ENCODE measurements around the gene ZNF385B. TPM values are rescaled to one million over a fixed set of nuclear protein-coding genes. Genes with fewer than 3 reads are reported as not detected.

The ZNF385B gene
- total and polyA plus RNA-seq, 2 donors from 2014 or later = 5.9 to 10.9 TPM

DNA sequence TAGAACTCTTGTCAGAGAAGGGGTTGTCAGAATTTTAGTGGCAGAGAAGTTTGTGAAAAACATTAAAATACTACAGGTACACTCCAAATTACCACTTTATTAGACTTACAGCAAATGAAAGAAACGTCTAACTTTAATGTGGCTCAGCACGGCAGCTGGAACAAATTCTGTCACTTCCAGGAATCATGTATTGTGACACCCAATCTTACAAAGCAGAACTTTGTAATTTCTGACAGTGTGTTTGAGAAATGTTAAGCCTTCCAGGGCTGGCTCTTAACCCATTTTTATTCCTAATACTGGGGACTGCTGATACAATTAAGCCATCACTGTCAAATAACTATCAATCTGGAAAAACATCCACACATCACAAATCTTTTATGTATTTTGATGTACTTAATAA, 216.4 kb downstream of the ZNF385B start:
- no peaks in the 10 kb centered on the region for H3K4me1 ChIP-seq (ENCODE audit: control insufficient read depth in 2 of 3, insufficient read depth in 2 of 3, low read depth in 1 of 3, low read length in 3 of 3)
- H3K27ac ChIP-seq (ENCODE audit: low read depth in 2 of 2, low read length in 2 of 2) = no peak overlapping the region
- TF ChIP-seq, protein P1, sequence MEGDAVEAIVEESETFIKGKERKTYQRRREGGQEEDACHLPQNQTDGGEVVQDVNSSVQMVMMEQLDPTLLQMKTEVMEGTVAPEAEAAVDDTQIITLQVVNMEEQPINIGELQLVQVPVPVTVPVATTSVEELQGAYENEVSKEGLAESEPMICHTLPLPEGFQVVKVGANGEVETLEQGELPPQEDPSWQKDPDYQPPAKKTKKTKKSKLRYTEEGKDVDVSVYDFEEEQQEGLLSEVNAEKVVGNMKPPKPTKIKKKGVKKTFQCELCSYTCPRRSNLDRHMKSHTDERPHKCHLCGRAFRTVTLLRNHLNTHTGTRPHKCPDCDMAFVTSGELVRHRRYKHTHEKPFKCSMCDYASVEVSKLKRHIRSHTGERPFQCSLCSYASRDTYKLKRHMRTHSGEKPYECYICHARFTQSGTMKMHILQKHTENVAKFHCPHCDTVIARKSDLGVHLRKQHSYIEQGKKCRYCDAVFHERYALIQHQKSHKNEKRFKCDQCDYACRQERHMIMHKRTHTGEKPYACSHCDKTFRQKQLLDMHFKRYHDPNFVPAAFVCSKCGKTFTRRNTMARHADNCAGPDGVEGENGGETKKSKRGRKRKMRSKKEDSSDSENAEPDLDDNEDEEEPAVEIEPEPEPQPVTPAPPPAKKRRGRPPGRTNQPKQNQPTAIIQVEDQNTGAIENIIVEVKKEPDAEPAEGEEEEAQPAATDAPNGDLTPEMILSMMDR (IDR thresholded peaks at IDR 0.05; ENCODE audit: borderline replicate concordance, extremely low read depth, insufficient read depth) = no peak
- DNase-seq (no peak), FAIRE-seq (no peak)
- H3K36me3 ChIP-seq (ENCODE audit: control insufficient read depth in 2 of 3, insufficient read depth in 3 of 3, low read length in 3 of 3) = no peaks in the 10 kb centered on the region
- H3K4me3 ChIP-seq (ENCODE audit: low read length in 3 of 3) = no peak overlapping the region
- intact Hi-C loops (cut with DNase I) = no loop called here
- no peaks in the 10 kb centered on the region for H3K9me3 ChIP-seq (ENCODE audit: control insufficient read depth in 2 of 3, insufficient read depth in 1 of 3, low read length in 3 of 3)
- H3K27me3 ChIP-seq (ENCODE audit: control insufficient read depth, insufficient read depth, low read length) = no peaks in the 10 kb centered on the region
- H3K9ac ChIP-seq (ENCODE audit: low read length in 3 of 3) = no peak overlapping the region

DNA sequence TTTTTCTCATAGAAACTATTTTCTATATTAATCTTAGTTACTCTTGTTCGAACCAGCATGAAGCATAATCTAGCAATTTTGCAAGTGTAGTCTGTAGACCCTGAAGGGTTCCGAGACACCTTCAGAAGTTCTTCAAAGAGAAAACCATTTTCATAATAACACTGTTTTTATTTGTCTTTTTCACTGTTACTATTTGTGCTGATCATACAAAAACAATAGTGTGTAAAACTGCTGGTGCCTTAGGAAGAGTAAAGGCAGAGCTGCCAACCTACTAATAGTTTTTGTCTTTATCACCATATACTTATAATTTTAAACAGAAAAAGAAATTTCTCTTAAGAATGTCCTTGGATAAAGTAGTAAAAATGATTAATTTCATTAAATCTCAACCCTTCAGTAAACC, 218.9 kb downstream of the ZNF385B start:
- intact Hi-C loops (cut with DNase I) = no loop called here
- no peak for FAIRE-seq

DNA sequence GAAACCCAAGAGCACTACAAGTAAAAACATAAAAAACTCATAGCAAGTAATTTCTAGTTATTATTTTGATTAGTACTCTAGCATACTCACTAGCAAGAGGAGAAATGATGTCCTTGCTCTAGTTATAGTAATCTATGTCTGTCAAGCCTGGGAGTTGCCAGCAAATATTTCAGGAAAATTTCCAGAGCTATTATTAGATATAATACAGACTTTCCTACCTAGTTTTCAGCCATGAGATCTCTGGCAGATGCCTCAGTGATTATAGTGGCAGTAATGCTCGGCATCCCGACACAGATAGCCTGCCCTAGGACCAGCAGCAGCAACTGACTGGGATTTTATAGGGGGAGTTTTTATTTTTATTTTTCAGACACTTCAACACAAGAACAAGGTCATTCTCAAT, 224.4 kb downstream of the ZNF385B start:
- no peaks in the 10 kb centered on the region for H3K27me3 ChIP-seq (ENCODE audit: control insufficient read depth, insufficient read depth, low read length)
- H3K9ac ChIP-seq (ENCODE audit: low read length in 3 of 3) = no peak overlapping the region
- intact Hi-C loops (cut with DNase I) = no loop called here
- H3K36me3 ChIP-seq (ENCODE audit: control insufficient read depth in 2 of 3, insufficient read depth in 3 of 3, low read length in 3 of 3) = no peaks in the 10 kb centered on the region
- DNase-seq (no peak), FAIRE-seq (no peak)
- H3K27ac ChIP-seq (ENCODE audit: low read depth in 2 of 2, low read length in 2 of 2) = peak overlapping the region in 1 of 2 donors; percentile 7
- TF ChIP-seq, protein P1 (IDR thresholded peaks at IDR 0.05; ENCODE audit: borderline replicate concordance, extremely low read depth, insufficient read depth) = no peak
- H3K4me1 ChIP-seq (ENCODE audit: control insufficient read depth in 2 of 3, insufficient read depth in 2 of 3, low read depth in 1 of 3, low read length in 3 of 3) = no peaks in the 10 kb centered on the region
- no peak overlapping the region for H3K4me3 ChIP-seq (ENCODE audit: low read length in 3 of 3)
- no peaks in the 10 kb centered on the region for H3K9me3 ChIP-seq (ENCODE audit: control insufficient read depth in 2 of 3, insufficient read depth in 1 of 3, low read length in 3 of 3)

More for the DNA sequence above, 218.9 kb downstream of the ZNF385B start:
- Histone ChIP-seq H3K9ac (ENCODE audit: low read length in 3 of 3) (no peak overlapping the region), H3K9me3 (ENCODE audit: control insufficient read depth in 2 of 3, insufficient read depth in 1 of 3, low read length in 3 of 3) (no peaks in the 10 kb centered on the region), H3K27ac (ENCODE audit: low read depth in 2 of 2, low read length in 2 of 2) (no peak overlapping the region), H3K4me3 (ENCODE audit: low read length in 3 of 3) (no peak overlapping the region), H3K36me3 (ENCODE audit: control insufficient read depth in 2 of 3, insufficient read depth in 3 of 3, low read length in 3 of 3) (no peaks in the 10 kb centered on the region), H3K4me1 (ENCODE audit: control insufficient read depth in 2 of 3, insufficient read depth in 2 of 3, low read depth in 1 of 3, low read length in 3 of 3) (no peaks in the 10 kb centered on the region), H3K27me3 (ENCODE audit: control insufficient read depth, insufficient read depth, low read length) (no peaks in the 10 kb centered on the region)
- no peak for DNase-seq
- TF ChIP-seq, protein P1 (IDR thresholded peaks at IDR 0.05; ENCODE audit: borderline replicate concordance, extremely low read depth, insufficient read depth) = no peak
